Activated naive CD4-positive, alpha-beta T cell (primary cell): ENCODE measurements around the gene WDR64.
"Not testable (repeated sequence)": the region's sequence is repeated elsewhere in the genome, so short reads cannot be mapped to it uniquely, and the experiment has no call there.

Source experiments
- DNase-seq, 4 experiments: peaks; one replicate each; lab custom pipeline; 2025; lab: John Stamatoyannopoulos, UW

WDR64 gene

GRCh38 chr1:241658081-241658793 lies 6.2 kb downstream of the WDR64 start:
- no peak for DNase-seq

- not testable (repeated sequence) for DNase-seq
Observed at GRCh38 chr1:241659016-241659415, 6.9 kb downstream of the WDR64 start.

- no peak for DNase-seq
Observed at GRCh38 chr1:241660424-241660972, 8.4 kb downstream of the WDR64 start.

DNA sequence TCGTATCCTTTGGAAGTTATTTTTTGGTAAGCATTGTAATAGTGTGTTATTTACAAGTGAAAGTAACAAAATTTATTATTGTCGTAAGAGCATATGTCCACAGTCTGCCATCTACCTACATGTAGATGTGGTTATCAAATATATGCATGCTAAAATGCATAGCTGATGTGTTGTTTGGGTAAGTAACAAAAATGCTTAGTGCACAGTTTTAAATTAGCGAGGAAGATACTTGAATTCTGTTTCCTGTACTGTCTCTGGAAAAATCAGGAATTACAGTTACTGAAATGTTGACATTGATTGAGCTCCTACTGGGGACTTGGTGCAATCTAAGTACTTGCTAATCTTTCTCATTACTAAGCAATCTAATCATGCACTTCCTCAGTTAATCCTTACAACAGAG lies 14.3 kb downstream of the WDR64 start:
- no peak for DNase-seq

- no peak for DNase-seq
Observed at GRCh38 chr1:241672301-241672700, 20.2 kb downstream of the WDR64 start.

DNA sequence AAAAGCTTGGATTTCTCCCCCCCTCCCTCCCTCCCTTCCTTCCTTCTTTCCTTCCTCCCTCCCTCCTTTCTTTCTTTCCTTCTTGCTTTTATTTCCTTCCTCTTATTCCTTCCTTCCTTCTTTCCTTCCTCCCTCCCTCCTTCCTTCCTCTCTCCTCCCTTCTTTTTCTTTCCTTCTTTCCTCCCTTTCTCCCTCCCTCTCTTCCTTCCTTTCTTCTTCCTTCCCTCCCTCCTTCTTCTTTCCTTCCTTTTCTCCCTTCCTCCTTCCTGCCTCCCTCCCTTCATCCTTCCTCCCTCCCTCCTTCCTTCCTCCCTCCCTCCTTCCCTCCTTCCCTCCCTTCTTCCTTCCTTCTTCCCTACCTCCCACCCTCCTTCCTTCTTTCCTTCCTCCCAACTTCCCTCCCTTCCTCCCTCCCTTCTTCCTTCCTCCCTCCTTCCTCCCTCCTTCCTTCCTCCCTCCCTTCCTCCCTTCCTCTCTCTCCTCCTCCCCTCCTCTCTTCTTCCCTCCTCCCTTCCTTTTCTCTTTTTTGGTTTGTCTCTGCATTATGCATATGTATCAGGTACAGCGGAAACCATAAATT lies 22.8 kb downstream of the WDR64 start:
- no peak for DNase-seq

- DNase-seq, result no peak
Observed at GRCh38 chr1:241675983-241676382, 23.9 kb downstream of the WDR64 start.

- no peak for DNase-seq
Observed at GRCh38 chr1:241677201-241677600, 25.1 kb downstream of the WDR64 start.

DNA sequence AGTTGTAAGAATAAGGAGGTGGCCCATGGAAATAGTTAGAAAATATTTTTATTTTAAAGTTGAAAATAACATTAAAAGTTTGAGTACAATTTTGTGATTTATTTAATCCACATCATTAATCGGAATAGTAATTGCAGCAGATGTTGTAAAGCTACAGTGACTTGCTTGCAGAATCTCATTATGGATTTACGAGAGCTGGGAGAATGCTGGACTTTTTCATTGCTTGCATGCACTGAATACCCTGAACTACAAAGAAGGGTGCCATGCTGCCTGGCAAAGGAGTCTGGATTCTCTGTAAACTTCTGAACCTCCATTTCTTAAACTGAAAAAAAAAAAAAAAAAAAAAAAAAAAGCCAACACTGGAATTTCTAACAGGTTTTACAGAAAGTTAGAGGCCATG lies 26.5 kb downstream of the WDR64 start:
- no peak for DNase-seq

DNA sequence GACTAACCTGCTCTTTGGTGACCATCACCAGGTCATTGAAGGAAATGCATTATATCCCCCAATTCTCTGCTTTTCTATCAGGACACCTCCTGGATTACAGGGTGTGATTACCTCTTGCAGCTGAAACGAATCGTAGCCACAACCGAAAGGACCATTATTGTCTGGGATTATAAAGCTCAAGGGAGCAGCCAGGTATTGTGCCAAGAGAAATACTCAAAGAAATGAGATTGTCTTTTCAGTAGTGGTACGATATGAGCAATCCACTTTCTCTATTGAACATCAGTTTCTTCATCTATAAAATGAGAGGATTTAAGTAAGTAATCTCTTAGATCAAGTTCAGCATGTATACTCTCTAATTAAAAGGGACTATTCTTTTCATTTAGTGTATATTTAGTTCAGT lies 27.3 kb downstream of the WDR64 start:
- DNase-seq, result no peak

DNA sequence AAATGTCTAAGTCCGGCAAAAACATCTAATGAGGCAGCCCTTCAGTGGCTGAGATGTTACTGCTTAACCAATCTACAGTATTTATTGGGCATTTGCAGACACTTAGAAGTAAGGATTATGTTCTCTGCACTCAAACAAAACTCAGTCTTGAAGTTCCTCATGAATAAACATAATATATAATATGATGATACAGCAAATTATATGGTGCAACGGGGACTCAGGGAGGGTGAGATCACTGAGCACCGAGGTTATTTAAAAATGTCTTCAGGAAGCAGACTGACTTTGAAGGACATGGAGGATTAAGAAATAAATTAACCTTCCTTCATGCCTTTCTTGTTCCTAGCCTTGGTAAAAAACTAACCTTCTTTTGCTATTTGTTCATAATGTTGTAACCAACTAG lies 27.9 kb downstream of the WDR64 start:
- DNase-seq, result no peak

- not testable (repeated sequence) for DNase-seq
Observed at GRCh38 chr1:241681861-241682448, 29.9 kb downstream of the WDR64 start.

DNA sequence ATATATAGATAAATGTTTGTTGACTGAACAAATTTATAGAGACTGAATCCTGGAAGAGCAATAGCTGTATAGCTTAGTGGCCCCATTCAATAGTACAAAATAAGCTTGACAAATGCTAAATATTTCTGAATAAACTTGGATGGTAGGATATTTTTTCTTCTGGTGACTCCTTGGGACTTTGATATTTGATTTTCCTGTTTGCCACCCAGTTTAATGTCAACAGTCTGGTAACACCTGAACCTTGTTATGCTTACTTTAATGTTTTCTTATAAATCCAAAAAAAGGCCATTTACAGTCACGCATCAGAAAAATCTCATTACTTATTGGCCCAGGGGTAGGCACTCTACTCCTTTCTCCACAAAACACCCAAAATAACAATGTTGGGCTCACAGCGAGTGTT lies 30.8 kb downstream of the WDR64 start:
- DNase-seq, result no peak

DNA sequence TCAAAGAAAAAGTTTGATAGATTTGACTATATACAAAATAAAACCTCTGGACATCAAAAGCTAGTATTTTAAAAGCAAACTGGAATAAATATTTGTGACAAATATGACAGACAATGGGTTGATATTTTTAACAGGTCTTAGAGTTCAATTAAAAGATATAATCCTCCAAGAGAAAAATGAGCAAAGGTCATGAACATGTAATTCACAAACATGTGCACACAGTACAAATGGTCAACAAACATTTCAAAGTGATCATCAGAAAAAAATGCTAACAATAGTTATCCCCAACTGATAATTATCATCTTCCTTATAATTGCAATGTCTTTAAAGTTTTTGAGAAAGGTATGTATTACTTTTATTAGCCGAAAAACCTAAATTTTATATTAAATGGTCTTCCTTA lies 32.0 kb downstream of the WDR64 start:
- no peak for DNase-seq

DNA sequence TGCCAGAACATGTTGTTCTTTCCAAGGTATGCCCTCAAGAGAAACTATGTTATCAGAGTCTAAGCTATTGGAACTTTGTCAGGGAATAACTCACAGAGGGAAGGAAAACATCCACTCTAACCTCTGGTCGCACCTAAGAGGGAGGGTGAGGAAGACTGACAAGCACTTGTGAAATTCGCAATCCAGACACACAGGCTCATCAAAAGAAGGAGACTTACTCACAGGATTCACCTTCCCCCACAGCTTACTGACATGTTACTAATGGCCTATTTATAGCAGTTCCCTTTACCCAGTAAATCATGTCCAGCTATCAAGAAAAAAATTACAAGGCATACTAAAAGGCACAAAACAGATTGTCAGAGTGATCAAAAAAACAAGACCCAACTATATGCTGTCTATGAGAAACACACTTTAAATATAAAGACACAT lies 36.9 kb downstream of the WDR64 start:
- no peak for DNase-seq

DNA sequence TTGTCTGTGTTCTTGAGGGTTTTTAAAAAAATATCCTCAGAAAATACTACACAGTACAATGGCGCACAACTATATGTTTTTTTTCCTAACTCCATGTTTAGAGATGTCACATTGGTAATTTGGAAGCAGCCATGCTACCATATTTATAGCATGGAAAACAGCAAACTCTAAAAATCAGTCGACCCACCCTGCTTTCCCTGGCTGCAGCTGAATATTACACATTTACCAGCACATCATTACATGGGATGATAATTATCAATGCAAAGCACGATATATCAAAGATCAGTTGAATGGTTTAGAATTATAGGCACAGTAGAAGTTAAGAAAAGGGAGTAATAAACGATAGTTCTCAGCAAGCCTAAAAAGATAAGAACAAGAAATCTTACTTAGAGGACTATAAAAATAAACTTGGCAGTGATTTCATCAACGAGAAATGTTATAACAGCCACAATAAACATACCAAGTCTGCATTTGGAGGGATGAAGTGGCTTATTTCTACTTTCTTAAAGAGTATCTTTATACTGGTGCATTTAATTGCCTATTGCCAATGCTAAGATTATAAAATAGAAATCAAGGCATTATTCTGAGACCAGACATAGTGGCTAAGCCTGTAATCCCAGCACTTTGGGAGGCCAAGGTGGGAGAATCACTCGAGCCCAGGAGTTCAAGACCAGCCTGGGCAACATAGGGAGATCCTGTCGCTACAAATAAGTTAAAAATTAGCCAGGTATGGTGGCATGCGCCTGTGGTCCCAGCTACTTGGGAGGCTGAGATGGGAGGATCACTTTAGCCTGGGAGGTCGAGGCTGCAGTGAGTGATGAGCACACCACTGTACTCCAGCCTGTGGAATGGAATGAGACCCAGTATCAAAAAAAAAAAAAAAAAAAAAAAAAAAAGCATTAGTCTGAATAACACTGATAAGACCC lies 43.4 kb downstream of the WDR64 start:
- DNase-seq, result no peak

DNA sequence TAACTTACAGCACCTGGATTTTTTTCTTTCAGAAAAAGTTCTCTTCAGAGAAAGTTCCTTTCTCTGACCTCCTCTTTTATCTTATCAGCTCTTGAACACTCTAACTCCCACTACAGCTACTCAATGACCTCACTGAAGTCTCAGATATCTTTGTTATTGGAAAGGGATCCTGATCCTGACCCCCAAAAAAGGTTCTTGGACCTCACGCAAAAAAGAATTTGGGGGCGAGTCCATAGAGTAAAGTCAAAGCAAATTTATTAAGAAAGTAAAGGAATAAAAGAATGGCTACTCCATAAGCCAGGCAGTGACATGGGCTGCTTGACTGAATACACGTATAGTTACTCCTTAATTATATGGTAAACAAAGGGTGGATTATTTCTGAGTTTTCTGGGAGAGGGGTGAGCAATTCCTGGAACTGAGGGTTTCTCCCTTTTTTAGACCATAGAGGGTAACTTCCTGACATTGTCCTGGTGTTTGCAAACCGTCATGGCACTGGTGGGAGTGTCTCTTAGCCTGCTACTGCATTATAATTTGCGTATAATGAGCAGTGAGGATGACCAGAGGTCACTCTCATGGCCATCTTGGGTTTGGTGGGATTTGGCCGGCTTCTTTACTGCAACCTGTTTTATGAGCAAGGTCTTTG lies 44.2 kb downstream of the WDR64 start:
- no peak for DNase-seq

DNA sequence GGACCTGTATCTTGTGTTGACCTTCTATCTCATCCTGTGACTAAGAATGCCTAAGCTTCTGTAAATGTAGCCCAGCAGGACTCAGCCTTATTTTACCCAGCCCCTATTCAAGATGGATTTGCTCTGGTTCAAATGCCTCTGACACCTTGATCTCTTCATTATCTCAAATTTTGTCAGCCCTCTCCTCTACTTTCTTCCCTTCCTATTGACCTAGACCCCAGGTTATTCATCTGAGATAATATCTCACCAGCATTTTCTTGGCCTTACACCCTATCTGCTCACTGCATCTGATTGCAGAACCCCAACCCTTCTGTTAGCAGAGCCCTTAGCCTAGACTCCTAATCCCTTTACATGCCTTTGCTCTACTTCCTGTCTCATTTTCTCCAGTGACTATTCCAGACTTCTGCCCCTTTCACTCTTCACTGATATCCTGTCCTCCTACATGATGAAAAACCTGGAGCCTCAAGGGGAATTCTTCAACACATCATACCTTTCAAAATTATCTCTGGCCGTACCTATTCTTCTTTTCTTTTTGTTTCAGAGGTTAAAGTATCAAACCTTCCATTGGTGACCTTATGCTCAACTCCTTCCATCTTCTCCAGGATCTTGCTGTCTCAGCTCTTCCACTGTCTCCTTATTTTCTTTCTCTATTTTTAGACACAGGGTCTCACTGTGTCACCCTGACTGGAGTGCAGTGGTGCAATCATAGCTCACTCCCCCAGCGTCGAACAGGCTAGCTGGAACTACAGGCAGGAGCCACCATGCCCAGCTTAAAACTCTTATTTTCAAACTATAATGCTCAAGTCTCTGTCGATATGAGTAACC lies 44.9 kb downstream of the WDR64 start:
- DNase-seq, result no peak

GRCh38 chr1:241697640-241698018 lies 45.5 kb downstream of the WDR64 start:
- no peak for DNase-seq

DNA sequence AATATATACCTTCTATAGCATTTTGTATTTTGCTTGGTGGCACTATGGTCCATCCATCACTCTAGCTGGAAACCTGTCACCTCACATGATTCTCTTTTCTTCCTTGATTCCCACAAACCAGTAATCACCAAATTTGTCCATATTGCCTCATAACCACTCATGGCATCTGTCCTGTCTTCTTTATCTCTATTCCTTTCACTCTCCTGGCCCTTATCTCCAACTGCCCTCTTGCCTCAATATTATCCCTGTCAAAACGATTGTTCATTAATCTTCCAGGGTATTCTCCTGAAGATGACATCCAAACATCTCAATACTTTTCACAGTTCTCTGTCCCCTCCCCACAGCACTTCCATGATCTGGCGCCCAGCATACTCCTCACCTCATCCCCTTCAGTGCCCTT lies 46.1 kb downstream of the WDR64 start:
- no peak for DNase-seq
